ENCODE measurements around the gene MYO1E.

GRCh38 chr15:59104602-59104911, 268.1 kb downstream of the MYO1E start:
- TF ChIP-seq, protein P1, sequence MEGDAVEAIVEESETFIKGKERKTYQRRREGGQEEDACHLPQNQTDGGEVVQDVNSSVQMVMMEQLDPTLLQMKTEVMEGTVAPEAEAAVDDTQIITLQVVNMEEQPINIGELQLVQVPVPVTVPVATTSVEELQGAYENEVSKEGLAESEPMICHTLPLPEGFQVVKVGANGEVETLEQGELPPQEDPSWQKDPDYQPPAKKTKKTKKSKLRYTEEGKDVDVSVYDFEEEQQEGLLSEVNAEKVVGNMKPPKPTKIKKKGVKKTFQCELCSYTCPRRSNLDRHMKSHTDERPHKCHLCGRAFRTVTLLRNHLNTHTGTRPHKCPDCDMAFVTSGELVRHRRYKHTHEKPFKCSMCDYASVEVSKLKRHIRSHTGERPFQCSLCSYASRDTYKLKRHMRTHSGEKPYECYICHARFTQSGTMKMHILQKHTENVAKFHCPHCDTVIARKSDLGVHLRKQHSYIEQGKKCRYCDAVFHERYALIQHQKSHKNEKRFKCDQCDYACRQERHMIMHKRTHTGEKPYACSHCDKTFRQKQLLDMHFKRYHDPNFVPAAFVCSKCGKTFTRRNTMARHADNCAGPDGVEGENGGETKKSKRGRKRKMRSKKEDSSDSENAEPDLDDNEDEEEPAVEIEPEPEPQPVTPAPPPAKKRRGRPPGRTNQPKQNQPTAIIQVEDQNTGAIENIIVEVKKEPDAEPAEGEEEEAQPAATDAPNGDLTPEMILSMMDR (IDR thresholded peaks at IDR 0.05), result no peak
- TF ChIP-seq POLR2A (IDR thresholded peaks at IDR 0.05), result no peak
